HG03280 (cell line): Measurements from ENCODE around the gene GPSM1.

Experiments used
- ATAC-seq: cut with Tn5 transposase; IDR thresholded peaks from one replicate; pipeline ENCODE4 v1.9.1; 2021; ENCODE audit warnings: mild to moderate bottlenecking, moderate library complexity; ENCODE audit not compliant: unreplicated experiment

Gene GPSM1

DNA sequence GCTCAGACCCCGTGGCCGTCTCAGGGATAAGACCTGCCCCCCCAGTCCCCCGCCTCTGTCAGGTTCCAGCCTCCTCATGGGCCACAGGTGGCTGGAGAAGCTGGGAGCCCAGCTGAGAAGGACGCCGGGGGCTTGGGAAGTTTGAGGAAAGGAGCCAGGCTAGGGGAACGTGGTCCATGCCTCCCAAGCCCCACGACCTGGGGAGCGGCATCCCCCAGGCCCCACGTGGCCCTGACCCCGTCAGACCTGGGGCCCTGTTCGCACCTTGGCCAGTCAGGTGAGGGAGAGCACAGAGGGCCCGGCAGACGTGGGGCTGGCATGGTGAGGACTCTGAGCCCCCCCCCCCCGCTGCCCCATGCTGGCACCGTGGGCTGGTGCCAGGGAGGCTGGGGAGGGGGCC, 3.7 kb downstream of the GPSM1 start:
- no peak for ATAC-seq

DNA sequence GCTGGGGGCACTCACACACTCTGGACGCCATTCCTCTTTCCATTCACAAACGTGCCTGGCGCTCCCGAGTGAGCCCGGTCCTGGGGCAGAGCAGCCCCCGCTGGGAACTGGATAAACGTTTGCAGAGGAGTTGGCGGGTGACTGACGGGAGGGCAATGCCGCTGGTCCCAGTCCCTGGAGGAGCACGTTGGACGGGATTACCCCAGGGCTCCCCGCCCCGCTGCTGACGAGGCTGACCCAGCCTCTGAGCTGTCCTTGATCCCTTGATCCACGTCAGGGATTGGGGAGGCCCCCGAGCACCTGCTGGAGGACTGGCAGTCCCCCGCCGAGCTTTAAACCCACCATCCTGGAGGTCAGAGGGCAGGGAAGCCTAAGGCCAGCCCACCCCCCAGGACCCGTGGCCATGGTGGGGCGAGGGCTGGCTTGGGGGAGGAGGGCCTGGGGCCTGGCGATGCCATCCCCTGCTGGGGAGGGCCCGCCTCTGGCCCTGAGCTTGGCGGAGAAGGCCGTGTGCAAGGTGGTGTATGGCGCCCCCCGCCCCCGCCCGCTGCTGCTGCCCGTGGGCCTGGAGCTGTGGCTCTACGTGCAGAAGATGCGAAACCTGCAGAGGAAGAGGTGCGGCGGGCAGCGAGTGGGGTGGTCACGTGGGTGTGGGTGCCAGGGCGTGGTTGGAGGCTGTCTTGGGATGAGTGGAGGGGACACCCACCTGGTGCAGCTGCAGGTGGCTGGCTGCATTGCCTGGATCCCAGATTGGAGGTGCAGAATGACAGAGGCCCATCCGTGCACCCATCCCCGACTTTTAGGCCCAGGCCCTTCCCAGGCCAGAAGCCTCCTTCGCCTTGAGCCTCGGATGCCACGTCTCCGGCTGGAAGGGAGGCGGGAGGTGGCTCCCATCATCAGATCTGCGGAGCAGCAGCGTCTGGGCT, 4.5 kb downstream of the GPSM1 start:
- ATAC-seq: no peak

DNA sequence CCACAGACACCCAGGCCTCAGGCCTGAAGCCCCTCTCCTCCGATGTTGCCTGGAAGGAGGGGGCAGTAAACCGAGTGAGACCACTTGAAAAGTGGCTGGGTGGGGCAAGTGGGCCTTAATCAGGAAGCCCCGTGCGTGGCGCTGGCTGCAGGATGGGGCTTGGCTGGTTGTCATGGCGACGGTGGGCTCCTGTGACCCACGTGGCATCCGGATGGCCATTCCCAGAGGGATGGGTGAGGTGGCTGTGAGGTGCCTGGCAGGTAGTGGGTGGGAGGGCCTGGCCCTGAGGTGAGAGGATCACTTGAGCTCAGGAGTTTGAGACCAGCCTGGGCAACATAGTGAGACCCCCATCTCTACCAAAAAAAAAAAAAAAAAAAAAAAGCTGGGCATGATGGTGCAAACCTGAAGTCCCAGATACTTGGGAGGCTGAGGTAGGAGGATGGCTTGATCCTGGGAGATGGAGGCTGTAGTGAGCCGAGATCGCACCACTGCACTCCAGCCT, 5.2 kb downstream of the GPSM1 start:
- no peak for ATAC-seq

GRCh38 chr9:136333045-136333444, 5.7 kb downstream of the GPSM1 start:
- ATAC-seq: no peak

- no peak for ATAC-seq
Measured at GRCh38 chr9:136333486-136333885, 6.1 kb downstream of the GPSM1 start.

GRCh38 chr9:136334541-136334940, 7.2 kb downstream of the GPSM1 start:
- no peak for ATAC-seq

GRCh38 chr9:136335296-136336155, 8.2 kb downstream of the GPSM1 start:
- ATAC-seq: no peak

GRCh38 chr9:136336156-136336870, 9.0 kb downstream of the GPSM1 start:
- no peak for ATAC-seq

GRCh38 chr9:136336881-136337280, 9.5 kb downstream of the GPSM1 start:
- no peak for ATAC-seq

DNA sequence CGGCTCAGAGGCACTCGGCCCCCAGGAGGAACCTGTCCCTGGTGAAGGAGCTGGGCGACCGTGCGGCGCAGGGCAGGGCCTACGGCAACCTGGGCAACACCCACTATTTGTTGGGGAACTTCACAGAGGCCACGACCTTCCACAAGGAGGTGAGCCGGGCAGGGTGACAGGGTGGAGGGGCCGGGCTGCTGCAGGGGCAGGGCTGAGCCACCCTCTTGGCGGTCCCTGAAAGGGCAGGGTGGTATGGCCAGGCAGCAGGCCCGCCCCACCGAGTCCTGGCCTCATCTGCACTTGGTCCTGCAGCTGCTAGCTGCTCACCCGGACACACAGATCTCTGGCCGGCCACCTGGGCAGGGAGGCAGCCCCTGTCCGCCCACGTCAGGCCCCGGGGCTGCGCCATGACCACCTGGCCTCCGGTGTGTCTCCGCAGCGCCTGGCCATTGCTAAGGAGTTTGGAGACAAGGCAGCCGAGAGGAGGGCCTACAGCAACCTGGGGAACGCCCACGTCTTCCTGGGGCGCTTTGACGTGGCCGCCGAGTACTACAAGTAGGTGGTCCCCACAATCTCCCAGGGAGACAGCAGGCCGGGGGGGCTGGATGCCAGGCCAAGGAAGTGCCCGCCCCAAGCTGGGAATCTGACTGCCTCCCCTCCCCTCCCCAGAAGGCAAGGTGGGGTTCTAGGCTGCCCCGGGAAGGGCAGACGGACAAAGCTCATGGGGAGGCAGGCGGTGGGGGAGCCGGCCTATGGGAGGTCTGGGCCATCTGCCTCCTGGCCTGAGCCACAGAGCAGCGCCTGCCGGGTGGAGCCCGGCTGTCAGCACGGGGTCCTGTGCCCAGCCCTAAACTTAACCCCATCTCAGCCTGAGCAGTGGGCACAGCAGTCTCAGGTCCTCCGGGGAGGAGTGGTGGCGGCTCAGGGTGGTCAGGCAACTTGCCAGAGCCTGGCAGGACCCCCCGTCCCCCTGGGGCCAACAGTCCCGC, 10.4 kb downstream of the GPSM1 start:
- ATAC-seq: no peak

DNA sequence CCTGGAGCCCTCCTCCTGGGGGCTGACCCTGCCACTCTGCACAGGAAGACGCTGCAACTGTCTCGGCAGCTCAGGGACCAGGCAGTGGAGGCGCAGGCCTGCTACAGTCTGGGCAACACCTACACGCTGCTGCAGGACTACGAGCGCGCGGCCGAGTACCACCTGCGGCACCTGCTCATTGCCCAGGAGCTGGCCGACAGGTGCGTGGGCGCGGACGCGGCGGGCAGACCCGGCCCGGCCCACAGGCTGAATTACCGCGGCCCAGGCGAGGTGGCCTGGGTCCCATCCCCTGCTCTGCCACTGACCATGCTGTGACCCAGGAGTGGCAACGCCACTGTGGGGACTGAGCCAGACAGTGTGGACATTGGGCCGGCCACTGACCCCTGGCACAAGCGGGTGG, 11.2 kb downstream of the GPSM1 start:
- ATAC-seq: no peak

DNA sequence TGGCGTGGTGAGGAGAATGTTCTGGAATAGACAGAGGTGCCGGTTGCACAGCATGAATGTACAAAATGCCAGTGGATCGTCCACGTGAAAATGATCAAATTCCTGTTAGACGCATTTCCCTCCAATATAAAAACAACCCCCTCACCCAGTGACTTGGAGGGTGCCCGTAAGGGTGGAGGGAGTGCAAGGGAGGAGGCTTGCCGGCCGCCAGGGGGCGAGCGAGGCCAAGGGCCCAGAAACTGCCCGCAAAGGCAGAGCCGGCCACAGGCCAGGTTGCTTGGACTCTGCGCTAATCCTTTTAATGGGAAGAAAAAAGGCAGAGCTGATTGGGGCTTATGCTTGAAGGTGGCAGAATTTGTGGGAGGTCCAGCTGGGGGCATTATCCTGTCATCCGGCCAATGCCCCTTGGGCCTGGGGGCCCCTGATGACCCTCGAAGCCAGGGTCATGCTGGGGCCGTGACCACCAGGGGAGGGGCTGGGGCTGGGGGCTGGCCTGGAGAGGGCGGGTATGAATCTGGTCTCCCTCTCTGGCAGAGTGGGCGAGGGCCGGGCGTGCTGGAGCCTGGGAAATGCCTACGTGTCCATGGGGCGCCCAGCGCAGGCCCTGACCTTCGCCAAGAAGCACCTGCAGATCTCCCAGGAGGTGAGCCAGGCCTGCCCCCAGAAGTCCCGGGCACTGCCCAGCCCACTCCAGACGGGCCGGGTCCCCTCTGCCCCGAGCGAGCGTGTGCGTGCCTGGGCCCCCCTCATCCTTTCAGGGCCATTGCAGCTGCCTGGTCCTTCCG, 12.0 kb downstream of the GPSM1 start:
- ATAC-seq: no peak

DNA sequence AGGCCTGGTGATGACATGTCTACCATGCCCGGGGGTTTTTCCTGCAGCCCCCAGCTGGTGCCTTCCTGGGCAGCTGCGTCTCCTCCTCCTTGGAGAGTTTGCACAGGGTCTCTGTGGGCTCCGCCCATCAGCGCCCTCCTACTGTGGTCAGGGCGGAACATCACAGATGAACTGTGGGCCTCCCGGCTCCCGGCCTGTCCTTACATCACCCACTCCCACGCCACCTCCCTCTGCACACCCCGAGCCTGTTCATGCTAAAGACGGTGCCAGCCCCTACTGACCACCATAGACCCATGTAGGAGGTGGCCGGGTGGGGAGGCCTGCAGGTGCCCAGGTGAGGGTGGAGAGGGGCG, 12.6 kb downstream of the GPSM1 start:
- ATAC-seq: no peak

DNA sequence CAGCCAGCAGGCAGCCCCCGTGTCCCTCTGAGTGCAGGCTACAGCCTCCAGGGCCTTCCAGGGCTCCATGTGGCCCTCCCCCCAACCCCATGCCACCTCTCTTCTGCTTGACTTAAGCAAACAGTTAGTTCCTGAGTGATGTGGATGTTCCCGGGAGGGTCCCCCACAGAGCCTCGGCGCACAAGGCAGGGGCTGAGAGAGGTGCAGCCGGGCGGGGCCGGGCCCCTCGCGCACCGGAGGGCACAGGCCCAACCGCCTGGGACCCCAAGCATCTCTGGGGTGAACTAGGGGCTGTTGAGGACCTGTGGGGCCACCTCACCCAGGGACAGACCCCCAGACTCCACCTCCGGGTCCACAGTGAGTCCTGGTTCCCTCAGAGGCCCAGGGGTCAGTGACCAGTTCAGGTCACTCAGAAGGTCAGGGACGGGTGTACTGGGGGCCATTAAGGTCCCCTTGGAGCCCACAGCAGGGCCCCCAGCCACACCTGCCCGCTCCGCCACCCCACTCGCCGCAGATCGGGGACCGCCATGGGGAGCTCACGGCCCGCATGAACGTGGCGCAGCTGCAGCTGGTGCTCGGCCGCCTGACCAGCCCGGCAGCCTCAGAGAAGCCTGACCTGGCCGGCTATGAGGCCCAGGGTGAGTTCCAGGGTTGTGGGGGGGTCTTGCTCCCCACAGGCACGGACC, 13.2 kb downstream of the GPSM1 start:
- no peak for ATAC-seq

DNA sequence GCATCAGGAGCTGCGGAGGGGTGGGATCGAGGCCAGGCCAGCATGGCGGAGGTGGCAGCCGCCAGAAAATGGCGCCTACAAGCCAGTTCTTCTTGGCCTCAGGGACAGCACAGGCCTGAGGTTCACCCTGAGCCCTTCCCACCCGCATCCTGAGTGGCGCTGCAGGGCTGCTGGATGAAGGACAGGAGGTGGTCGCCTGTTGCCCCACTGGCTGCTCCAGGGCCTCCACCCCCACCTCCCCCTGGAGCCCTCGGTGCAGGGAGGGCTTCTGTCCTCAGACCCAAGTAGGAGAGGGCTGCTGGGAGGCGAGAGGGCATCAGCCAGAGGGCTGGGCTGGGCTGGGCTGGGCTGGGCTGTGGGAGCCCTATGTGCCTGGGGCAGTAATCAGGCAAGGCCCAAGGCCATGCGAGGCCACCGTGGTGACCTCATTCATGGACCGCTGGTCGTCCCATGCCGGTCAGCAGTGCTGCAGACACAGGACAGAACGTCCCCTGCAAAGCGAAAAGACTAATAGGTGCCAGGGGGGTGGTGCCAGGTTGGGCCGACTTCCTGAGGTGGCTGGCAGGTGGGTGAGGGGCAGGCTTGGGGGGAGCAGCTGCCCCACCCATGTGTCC, 13.8 kb downstream of the GPSM1 start:
- no peak for ATAC-seq

- ATAC-seq: no peak
Measured at GRCh38 chr9:136341769-136342168, 14.4 kb downstream of the GPSM1 start.

GRCh38 chr9:136342181-136343120, 15.1 kb downstream of the GPSM1 start:
- ATAC-seq: no peak
